Lower leg skin (tissue), 4 donors: Measurements from ENCODE around the gene ARID5A. TPM values are rescaled to one million over a fixed set of nuclear protein-coding genes. Genes with fewer than 3 reads are reported as not detected.

Source experiments
- DNase-seq, 2 donors: peaks; one replicate each; pipeline ENCODE4 v3.0.0-alpha.2; 2019; ENCODE audit warnings: low spot score in 2 of 2
- H3K4me3 ChIP-seq: fragments of 200-600 bp; sonication (generic); 2 replicates; pipeline ENCODE4 v1.5.1; 2017; ENCODE audit warnings: mild to moderate bottlenecking, low read depth; ENCODE audit not compliant: poor library complexity, severe bottlenecking
- POLR2A ChIP-seq, 2 donors: fragments of 450-650 bp; IDR thresholded peaks; one replicate each; pipeline ENCODE4 v1.6.1; 2016 to 2017; ENCODE audit warnings: antibody characterized with exemption in 2 of 2, mild to moderate bottlenecking in 1 of 2, moderate library complexity in 1 of 2
- WGBS, 2 donors: methylation state at CpG; one replicate each; pipeline ENCODE4 v1.1.5; 2018; 5-methylcytosine and 5-hydroxymethylcytosine counted together
- intact Hi-C: fragments of 100-400 bp; cut with DNase I; formaldehyde crosslinking; loops from one replicate; pipeline ENCODE4 v1.15.0; 2023; ENCODE audit warnings: low total_unique reads
- total RNA-seq, 4 donors: library from RNA; depleted of rRNA; stranded (reverse); fragments of >200 nt; gene quantifications; one replicate each; pipeline ENCODE4 v1.1.0, GENCODE V29; 2016
- TF ChIP-seq, protein P1 (sequence below), 3 donors: fragments of 450-650 bp; IDR thresholded peaks; one replicate each; pipeline ENCODE4 v1.5.1; 2016; ENCODE audit warnings: antibody characterized with exemption in 3 of 3, mild to moderate bottlenecking in 3 of 3, moderate library complexity in 2 of 3

Gene ARID5A
- total RNA-seq, 4 donors from 2014 or later, result 12.0 to 23.0 (median 19.7) TPM

DNA sequence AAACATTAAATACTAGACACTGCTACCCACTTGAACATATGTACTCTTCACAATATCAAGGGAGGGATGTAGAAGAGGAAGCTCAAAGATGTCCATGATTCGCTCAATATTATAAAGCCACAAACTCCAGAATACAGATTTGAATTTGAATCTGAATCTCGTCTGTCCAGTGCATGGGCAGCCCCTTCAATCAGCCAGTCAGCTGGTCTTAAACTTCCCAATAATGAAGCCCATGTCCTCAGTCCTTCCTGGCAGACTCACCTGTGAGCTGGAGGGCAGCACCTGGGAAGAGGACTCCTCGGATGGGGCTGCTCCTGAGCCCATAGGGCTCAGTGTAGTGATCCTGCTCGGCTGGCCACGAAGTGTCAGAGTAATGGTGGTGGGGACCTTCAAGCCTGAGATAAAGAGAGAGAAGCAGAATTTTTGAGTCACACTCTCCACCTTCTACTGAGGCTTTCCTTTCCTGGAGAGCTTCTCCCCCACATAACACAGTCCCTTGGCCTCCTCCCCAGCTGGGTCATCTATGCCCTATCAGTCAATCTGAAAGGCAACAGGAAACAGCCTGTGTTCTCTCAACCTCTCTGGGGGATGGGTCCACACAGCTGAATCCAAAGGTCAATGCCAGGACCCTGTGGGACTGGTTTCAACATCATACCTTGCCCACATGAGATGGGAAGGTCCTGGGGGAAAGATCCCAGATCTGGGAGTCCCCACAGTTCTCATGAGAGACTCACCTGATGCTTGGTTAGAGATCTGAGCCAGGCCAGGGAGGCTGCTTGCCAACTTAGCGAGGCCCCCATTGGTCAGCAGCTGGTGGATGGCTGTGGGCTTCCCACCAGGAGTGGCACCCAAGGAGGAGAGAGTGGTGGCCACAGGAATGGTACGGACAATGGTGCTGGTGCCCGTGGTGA lies 65.1 kb downstream of the ARID5A start:
- intact Hi-C loops, result no loop called here
- DNase-seq, result no peak
- 86% methylated on average over 8 of the region's 8 CpGs for WGBS, 2 donors
- no peak overlapping the region for H3K4me3 ChIP-seq
- no peak for TF ChIP-seq POLR2A (IDR thresholded peaks at IDR 0.05)
- TF ChIP-seq, protein P1, sequence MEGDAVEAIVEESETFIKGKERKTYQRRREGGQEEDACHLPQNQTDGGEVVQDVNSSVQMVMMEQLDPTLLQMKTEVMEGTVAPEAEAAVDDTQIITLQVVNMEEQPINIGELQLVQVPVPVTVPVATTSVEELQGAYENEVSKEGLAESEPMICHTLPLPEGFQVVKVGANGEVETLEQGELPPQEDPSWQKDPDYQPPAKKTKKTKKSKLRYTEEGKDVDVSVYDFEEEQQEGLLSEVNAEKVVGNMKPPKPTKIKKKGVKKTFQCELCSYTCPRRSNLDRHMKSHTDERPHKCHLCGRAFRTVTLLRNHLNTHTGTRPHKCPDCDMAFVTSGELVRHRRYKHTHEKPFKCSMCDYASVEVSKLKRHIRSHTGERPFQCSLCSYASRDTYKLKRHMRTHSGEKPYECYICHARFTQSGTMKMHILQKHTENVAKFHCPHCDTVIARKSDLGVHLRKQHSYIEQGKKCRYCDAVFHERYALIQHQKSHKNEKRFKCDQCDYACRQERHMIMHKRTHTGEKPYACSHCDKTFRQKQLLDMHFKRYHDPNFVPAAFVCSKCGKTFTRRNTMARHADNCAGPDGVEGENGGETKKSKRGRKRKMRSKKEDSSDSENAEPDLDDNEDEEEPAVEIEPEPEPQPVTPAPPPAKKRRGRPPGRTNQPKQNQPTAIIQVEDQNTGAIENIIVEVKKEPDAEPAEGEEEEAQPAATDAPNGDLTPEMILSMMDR (IDR thresholded peaks at IDR 0.05), result peak in 1 of 3 donors; percentile 27

Other genes with a start within 250 kb of the ARID5A start
- 10 to 100 TPM; 73.4 to 94.0 (median 87.5) TPM for gene SNRNP200, start 231.2 kb upstream of the ARID5A start, total RNA-seq
- gene ITPRIPL1, start 211.4 kb upstream of the ARID5A start, total RNA-seq, result 1 to 10 TPM in 2 of 4 donors, under 1 TPM in 2; 0.51 to 3.1 (median 1.9) TPM
- 1 to 10 TPM in 2 of 4 donors, under 1 TPM in 2; 0.74 to 3.5 (median 1.8) TPM for gene NCAPH, start 201.0 kb upstream of the ARID5A start, total RNA-seq
- gene NEURL3, start 31.4 kb upstream of the ARID5A start, total RNA-seq, result 1 to 10 TPM in 2 of 4 donors, under 1 TPM in 2; 0.57 to 3.0 (median 1.7) TPM
- gene KANSL3, start 101.6 kb downstream of the ARID5A start, total RNA-seq, result 10 to 100 TPM; 20.1 to 39.6 (median 36.0) TPM
- gene FER1L5, start 106.0 kb downstream of the ARID5A start, total RNA-seq, result not detected
- 10 to 100 TPM; 17.2 to 21.5 (median 19.1) TPM for gene LMAN2L, start 203.3 kb downstream of the ARID5A start, total RNA-seq
- gene CNNM4, start 224.2 kb downstream of the ARID5A start, total RNA-seq, result 10 to 100 TPM; 17.4 to 29.1 (median 22.2) TPM